ENCODE results near the gene OAS2. TPM values are rescaled to one million over a fixed set of nuclear protein-coding genes. Genes with fewer than 3 reads are reported as not detected.

OAS2 gene
- total and polyA plus RNA-seq, 8 donors, result 0.79 to 3.9 (median 1.2) TPM

DNA sequence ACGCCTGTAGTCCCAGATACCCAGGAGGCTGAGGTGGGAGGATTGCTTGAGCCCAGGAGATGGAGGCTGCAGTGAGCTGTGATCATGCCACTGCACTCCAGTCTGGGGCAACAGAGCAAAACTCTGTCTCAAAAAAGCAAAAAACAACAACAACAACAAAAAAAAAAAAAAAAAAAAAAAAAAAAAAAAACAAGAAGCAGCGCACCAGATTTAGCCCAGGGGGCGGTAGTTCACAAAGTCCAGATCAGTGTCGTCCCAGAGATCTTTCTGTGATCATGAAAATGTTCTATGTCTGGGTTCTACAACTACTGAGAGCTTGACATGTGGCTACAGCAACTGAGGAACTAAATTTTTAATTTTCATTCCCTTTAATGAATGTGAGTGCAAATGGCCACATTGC is 27.4 kb downstream of the OAS2 start:
- Histone ChIP-seq H3K27me3 (no peaks in the 10 kb centered on the region), H3K27ac (no peak overlapping the region), H3K9me3 (no peaks in the 10 kb centered on the region), H3K36me3 (no peaks in the 10 kb centered on the region), H3K4me3 (no peak overlapping the region), H3K4me1 (no peaks in the 10 kb centered on the region)
- DNase-seq (no peak), ATAC-seq (no peak), FAIRE-seq (no peak)
- intact Hi-C loops (cut with DNase I), result no loop called here
- WGBS, 2 donors, result 57 to 68% methylated on average over 4 of the region's 4 CpGs
- TF ChIP-seq, protein P1, sequence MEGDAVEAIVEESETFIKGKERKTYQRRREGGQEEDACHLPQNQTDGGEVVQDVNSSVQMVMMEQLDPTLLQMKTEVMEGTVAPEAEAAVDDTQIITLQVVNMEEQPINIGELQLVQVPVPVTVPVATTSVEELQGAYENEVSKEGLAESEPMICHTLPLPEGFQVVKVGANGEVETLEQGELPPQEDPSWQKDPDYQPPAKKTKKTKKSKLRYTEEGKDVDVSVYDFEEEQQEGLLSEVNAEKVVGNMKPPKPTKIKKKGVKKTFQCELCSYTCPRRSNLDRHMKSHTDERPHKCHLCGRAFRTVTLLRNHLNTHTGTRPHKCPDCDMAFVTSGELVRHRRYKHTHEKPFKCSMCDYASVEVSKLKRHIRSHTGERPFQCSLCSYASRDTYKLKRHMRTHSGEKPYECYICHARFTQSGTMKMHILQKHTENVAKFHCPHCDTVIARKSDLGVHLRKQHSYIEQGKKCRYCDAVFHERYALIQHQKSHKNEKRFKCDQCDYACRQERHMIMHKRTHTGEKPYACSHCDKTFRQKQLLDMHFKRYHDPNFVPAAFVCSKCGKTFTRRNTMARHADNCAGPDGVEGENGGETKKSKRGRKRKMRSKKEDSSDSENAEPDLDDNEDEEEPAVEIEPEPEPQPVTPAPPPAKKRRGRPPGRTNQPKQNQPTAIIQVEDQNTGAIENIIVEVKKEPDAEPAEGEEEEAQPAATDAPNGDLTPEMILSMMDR (IDR thresholded peaks at IDR 0.05), result no peak

DNA sequence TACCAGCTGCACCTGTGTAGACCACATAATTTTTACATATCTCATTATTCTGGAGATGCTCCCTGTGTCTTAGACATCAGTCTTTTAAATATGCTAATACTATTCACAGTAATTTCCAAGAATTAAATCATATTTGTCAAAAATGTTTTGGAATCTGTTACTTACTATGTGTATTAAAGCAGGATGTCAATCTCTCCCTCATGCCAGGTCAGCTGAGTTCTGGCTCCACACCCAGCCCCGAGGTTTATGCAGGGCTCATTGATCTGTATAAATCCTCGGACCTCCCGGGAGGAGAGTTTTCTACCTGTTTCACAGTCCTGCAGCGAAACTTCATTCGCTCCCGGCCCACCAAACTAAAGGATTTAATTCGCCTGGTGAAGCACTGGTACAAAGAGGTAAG is 27.9 kb downstream of the OAS2 start:
- 75 to 82% methylated on average over 7 of the region's 7 CpGs for WGBS, 2 donors
- ATAC-seq, result no peak
- H3K36me3 ChIP-seq, result no peaks in the 10 kb centered on the region

DNA sequence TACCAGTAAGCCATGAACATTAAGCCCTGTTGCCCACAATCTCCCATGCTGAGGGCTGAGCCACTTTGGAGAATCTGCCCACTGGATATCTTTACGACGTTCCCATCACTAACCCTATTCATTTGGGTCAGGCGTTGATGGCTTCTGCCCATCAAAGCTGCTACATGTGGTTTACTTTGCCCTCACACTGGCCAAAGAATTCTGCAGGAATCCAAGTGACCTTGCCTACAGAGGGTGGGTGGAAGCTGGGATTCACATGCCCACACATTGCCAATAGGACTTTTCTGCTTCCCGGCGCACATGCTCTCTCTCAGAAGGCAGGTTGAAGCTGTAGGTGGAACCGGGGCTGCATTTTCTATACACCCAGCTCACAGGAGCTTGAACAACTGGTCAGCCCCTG is 28.3 kb downstream of the OAS2 start:
- no peaks in the 10 kb centered on the region for H3K9me3 ChIP-seq
- FAIRE-seq (no peak), DNase-seq (no peak), ATAC-seq (no peak)
- H3K36me3 ChIP-seq, result no peaks in the 10 kb centered on the region
- WGBS, 2 donors, result 76 to 83% methylated on average over 6 of the region's 6 CpGs
- intact Hi-C loops (cut with DNase I), result no loop called here
- TF ChIP-seq, protein P1 (IDR thresholded peaks at IDR 0.05), result no peak
- no peak overlapping the region for H3K4me3 ChIP-seq
- no peak overlapping the region for H3K27ac ChIP-seq
- no peaks in the 10 kb centered on the region for H3K27me3 ChIP-seq
- no peaks in the 10 kb centered on the region for H3K4me1 ChIP-seq

More for the DNA sequence above, 27.9 kb downstream of the OAS2 start:
- TF ChIP-seq, protein P1 (IDR thresholded peaks at IDR 0.05), result no peak
- H3K27ac ChIP-seq, result no peak overlapping the region
- H3K9me3 ChIP-seq, result no peaks in the 10 kb centered on the region
- no peak overlapping the region for H3K4me3 ChIP-seq
- FAIRE-seq, result no peak
- intact Hi-C loops (cut with DNase I), result no loop called here
- no peaks in the 10 kb centered on the region for H3K27me3 ChIP-seq
- DNase-seq, result no peak
- H3K4me1 ChIP-seq, result no peaks in the 10 kb centered on the region

DNA sequence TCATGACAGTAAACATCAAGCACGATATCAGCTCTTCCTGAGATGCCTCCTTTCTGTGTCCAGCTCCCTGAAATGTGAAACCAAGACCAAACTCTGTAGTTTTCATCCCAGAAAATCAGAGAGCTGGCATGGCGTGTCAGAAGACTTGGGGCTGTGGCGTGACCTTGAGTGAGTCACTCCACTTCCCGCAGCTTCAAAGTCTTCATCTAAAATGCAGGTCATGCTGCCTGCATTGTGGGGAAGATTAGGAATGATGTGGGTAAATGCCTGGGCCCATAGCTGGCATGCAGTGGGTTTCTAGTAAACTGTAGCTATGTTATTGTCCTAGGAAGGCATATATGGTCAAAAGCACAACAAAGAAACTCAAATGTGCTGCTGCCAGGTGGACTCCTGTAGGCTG is 28.8 kb downstream of the OAS2 start:
- no peak for FAIRE-seq
- H3K27me3 ChIP-seq, result no peaks in the 10 kb centered on the region
- H3K4me3 ChIP-seq, result no peak overlapping the region
- no peak for ATAC-seq
- no peaks in the 10 kb centered on the region for H3K36me3 ChIP-seq
- TF ChIP-seq, protein P1 (IDR thresholded peaks at IDR 0.05), result no peak
- H3K27ac ChIP-seq, result no peak overlapping the region
- 56 to 64% methylated on average over 4 of the region's 4 CpGs for WGBS, 2 donors
- intact Hi-C loops (cut with DNase I), result no loop called here
- no peaks in the 10 kb centered on the region for H3K4me1 ChIP-seq
- H3K9me3 ChIP-seq, result no peaks in the 10 kb centered on the region
- DNase-seq, result no peak

DNA sequence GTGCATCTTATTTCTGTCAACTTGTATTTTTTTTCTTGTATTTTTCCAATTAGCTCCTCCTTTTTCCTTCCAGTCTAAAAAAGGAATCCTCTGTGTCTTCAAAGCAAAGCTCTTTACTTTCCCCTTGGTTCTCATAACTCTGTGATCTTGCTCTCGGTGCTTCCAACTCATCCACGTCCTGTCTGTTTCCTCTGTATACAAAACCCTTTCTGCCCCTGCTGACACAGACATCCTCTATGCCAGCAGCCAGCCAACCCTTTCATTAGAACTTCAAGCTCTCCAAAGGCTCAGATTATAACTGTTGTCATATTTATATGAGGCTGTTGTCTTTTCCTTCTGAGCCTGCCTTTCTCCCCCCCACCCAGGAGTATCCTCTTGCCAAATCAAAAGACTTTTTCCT is 32.4 kb downstream of the OAS2 start:
- WGBS, 2 donors, result 65 to 77% methylated on average over 2 of the region's 2 CpGs
- no peaks in the 10 kb centered on the region for H3K36me3 ChIP-seq
- TF ChIP-seq, protein P1 (IDR thresholded peaks at IDR 0.05), result no peak
- intact Hi-C loops (cut with DNase I), result no loop called here
- FAIRE-seq (no peak), DNase-seq (no peak), ATAC-seq (no peak)
- H3K9me3 ChIP-seq, result no peaks in the 10 kb centered on the region
- no peaks in the 10 kb centered on the region for H3K27me3 ChIP-seq
- H3K4me1 ChIP-seq, result no peaks in the 10 kb centered on the region
- no peak overlapping the region for H3K4me3 ChIP-seq
- H3K27ac ChIP-seq, result no peak overlapping the region

Measured in pancreas (tissue), 10 donors.